Calu3 (cell line): ENCODE data around the gene GALNTL6. TPM values are rescaled to one million over a fixed set of nuclear protein-coding genes. Genes with fewer than 3 reads are reported as not detected.

Experiments used
- BruUV-seq: library from RNA; stranded (reverse); fragments of 400-500 nt; replicated peaks from 2 replicates; lab custom pipeline; 2021; lab: Mats Ljungman, UMichigan
- CTCF ChIA-PET: fragments of 300-600 bp; sonication (Branson Sonifier 250); formaldehyde crosslinking; loops from one replicate; lab custom pipeline; 2022; ENCODE audit warnings: antibody characterized with exemption; lab: Charles Lee
- DNase-seq: peaks from one replicate; pipeline ENCODE4 v3.0.0; 2022
- H3K27ac Mint-ChIP-seq: one replicate; pipeline ENCODE4 v1.8.0; 2022; ENCODE audit warnings: mixed read lengths; ENCODE audit not compliant: unreplicated experiment
- H3K27me3 Mint-ChIP-seq: one replicate; pipeline ENCODE4 v1.8.0; 2022; ENCODE audit warnings: mixed read lengths; ENCODE audit not compliant: unreplicated experiment
- H3K36me3 Mint-ChIP-seq: one replicate; pipeline ENCODE4 v1.8.0; 2022; ENCODE audit warnings: mild to moderate bottlenecking, moderate library complexity, mixed read lengths; ENCODE audit not compliant: insufficient read depth, unreplicated experiment
- H3K4me1 Mint-ChIP-seq: one replicate; pipeline ENCODE4 v1.8.0; 2022; ENCODE audit warnings: mild to moderate bottlenecking, low read depth, mixed read lengths; ENCODE audit not compliant: unreplicated experiment
- H3K4me3 Mint-ChIP-seq: one replicate; pipeline ENCODE4 v1.8.0; 2022; ENCODE audit warnings: mild to moderate bottlenecking, low read depth, moderate library complexity, mixed read lengths; ENCODE audit not compliant: unreplicated experiment
- H3K9me3 Mint-ChIP-seq: one replicate; pipeline ENCODE4 v1.8.0; 2022; ENCODE audit warnings: low read depth, mixed read lengths; ENCODE audit not compliant: unreplicated experiment
- intact Hi-C: fragments of 100-400 bp; cut with micrococcal nuclease; formaldehyde crosslinking; loops from one replicate; pipeline ENCODE4 v1.10.0; 2022; ENCODE audit not compliant: unreplicated experiment
- total RNA-seq: library from RNA; stranded (reverse); gene quantifications from 2 replicates; pipeline ENCODE4 v1.2.3, GENCODE V29; 2022
- TF ChIP-seq, protein P1 (sequence below): fragments of 200-600 bp; IDR thresholded peaks from one replicate; pipeline ENCODE4 v1.8.0; 2022; ENCODE audit warnings: antibody characterized with exemption; ENCODE audit not compliant: unreplicated experiment

GALNTL6 gene
- total RNA-seq, 1 experiment from 2014 or later = not detected

- Mint-ChIP-seq H3K36me3 (no peaks in the 10 kb centered on the region), H3K4me3 (no peak overlapping the region), H3K27me3 (no peaks in the 10 kb centered on the region), H3K9me3 (no peaks in the 10 kb centered on the region), H3K27ac (no peak overlapping the region), H3K4me1 (no peaks in the 10 kb centered on the region)
- TF ChIP-seq, protein P1, sequence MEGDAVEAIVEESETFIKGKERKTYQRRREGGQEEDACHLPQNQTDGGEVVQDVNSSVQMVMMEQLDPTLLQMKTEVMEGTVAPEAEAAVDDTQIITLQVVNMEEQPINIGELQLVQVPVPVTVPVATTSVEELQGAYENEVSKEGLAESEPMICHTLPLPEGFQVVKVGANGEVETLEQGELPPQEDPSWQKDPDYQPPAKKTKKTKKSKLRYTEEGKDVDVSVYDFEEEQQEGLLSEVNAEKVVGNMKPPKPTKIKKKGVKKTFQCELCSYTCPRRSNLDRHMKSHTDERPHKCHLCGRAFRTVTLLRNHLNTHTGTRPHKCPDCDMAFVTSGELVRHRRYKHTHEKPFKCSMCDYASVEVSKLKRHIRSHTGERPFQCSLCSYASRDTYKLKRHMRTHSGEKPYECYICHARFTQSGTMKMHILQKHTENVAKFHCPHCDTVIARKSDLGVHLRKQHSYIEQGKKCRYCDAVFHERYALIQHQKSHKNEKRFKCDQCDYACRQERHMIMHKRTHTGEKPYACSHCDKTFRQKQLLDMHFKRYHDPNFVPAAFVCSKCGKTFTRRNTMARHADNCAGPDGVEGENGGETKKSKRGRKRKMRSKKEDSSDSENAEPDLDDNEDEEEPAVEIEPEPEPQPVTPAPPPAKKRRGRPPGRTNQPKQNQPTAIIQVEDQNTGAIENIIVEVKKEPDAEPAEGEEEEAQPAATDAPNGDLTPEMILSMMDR = no peak
- no peak for DNase-seq
- BruUV-seq = no TSS peak
- intact Hi-C loops = no loop called here
- CTCF ChIA-PET = no interaction called here
Measured at GRCh38 chr4:172826346-172826745, 1013.1 kb downstream of the GALNTL6 start.

DNA sequence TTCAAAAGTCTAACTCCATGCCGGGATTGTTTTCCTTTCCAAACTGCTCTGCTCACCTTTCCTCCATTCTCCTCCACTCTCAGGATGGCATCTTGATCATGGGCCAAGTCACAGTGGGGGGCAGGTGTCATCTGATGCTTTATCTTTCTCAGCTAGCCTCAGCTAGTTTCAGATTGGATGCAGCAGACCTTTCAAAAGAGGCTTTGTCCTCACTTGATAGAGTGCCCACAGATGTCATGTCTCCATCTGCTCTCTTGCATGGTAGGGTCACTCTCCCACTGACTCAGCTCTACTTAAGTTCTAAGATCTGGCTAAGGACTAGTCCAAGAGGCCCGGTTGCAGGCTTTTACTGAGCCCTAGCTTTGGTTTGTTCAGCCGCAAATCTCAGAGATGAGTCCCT is 1013.7 kb downstream of the GALNTL6 start:
- CTCF ChIA-PET = no interaction called here
- Mint-ChIP-seq H3K27ac (no peak overlapping the region), H3K9me3 (no peaks in the 10 kb centered on the region), H3K27me3 (no peaks in the 10 kb centered on the region), H3K36me3 (no peaks in the 10 kb centered on the region), H3K4me1 (no peaks in the 10 kb centered on the region), H3K4me3 (no peak overlapping the region)
- TF ChIP-seq, protein P1 = no peak
- intact Hi-C loops = no loop called here
- BruUV-seq = no TSS peak
- DNase-seq = no peak

DNA sequence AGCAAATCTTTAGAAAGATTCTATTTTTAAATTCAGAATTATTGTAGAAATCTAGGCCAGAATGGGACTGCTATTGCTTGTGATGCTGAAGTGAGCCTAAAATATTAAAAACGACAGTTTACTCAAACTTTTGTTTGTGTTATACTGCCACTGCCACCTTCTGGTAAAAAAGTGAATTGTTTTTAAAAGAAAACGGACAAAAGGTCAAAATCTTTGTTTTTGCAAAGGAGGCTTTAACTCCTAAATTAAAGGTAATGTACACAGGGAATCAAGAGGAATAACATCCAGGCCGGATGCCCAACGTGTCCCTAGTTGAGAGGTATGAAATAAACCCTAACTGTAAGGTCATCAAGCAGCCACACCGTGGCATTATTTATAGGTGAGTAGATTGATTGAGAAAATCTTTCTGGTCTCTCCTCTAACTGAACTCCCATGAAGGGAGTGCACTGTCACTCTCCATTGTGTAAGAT is 1017.1 kb downstream of the GALNTL6 start:
- CTCF ChIA-PET = interaction anchor here (0.7 kb wide), 1 partner anchor 277 kb away, joined by 7 read pairs; no protein-coding TSS in a partner anchor

GRCh38 chr4:172836661-172837060 is 1023.5 kb downstream of the GALNTL6 start:
- BruUV-seq = no TSS peak
- Mint-ChIP-seq H3K4me1 (no peaks in the 10 kb centered on the region), H3K36me3 (no peaks in the 10 kb centered on the region)

More for the DNA sequence above, 1017.1 kb downstream of the GALNTL6 start:
- Mint-ChIP-seq H3K4me3 (no peak overlapping the region), H3K4me1 (no peaks in the 10 kb centered on the region), H3K27ac (no peak overlapping the region), H3K36me3 (no peaks in the 10 kb centered on the region), H3K27me3 (no peaks in the 10 kb centered on the region), H3K9me3 (no peaks in the 10 kb centered on the region)
- intact Hi-C loops = loop anchor here (5.0 kb wide), 2 partner anchors 598 to 983 kb away; no protein-coding TSS in a partner anchor
- no peak for DNase-seq
- TF ChIP-seq, protein P1 = peak; percentile 12
- no TSS peak for BruUV-seq

More at GRCh38 chr4:172836661-172837060, 1023.5 kb downstream of the GALNTL6 start:
- H3K9me3 Mint-ChIP-seq = no peaks in the 10 kb centered on the region
- intact Hi-C loops = no loop called here
- CTCF ChIA-PET = interaction anchor here (0.6 kb wide), 1 partner anchor 28 kb away, joined by 3 read pairs; no protein-coding TSS in a partner anchor
- TF ChIP-seq, protein P1 = no peak
- H3K4me3 Mint-ChIP-seq = no peak overlapping the region
- no peaks in the 10 kb centered on the region for H3K27me3 Mint-ChIP-seq
- no peak overlapping the region for H3K27ac Mint-ChIP-seq
- DNase-seq = no peak
